Ishikawa (cell line): ENCODE measurements around the gene CD4.

ENCODE experiments used
- CEBPB ChIP-seq: IDR thresholded peaks from 2 replicates; pipeline ENCODE4 v1.6.1; 2012
- RAD21 ChIP-seq: IDR thresholded peaks from 2 replicates; pipeline ENCODE4 v1.6.1; 2012; ENCODE audit warnings: low read depth

DNA sequence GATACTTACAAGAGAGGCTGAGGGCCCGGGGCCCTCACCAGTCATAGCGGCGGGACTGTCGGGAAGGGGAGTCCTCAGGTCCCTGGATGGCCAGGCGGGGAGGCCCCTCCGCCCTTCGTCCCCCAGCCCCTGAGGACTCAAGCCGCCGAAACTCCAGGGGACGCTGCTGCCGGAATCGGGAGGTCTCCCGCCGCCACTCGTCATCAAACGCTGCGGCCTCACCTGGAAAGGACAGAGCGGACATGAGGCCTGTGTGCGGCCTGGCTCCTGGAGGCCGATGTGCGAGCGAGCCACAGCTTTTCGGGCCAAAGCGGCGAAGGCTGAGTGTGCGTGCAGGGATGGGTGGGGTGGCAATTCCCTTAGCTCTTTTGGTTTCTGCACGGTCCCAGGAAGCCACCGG lies 40.6 kb upstream of the CD4 start:
- TF ChIP-seq RAD21 (no peak), CEBPB (no peak)
